GM23248 (cell line): Measurements from ENCODE around the gene SYPL1. TPM values are rescaled to one million over a fixed set of nuclear protein-coding genes. Genes with fewer than 3 reads are reported as not detected.

Source experiments
- DNase-seq: peaks from one replicate; pipeline ENCODE4 v3.0.0-alpha.2; 2015
- H2AFZ ChIP-seq: fragments of 200-600 bp; sonication (generic); 2 replicates; pipeline ENCODE4 v1.6.1; 2016; ENCODE audit warnings: antibody characterized with exemption
- H3F3A ChIP-seq: fragments of 200-600 bp; sonication (generic); 2 replicates; pipeline ENCODE4 v1.6.1; 2016; ENCODE audit warnings: mild to moderate bottlenecking, antibody characterized with exemption, mixed run types; ENCODE audit not compliant: insufficient read depth
- H3K27ac ChIP-seq: fragments of 200-600 bp; sonication (generic); 2 replicates; pipeline ENCODE4 v1.5.1; 2016; ENCODE audit warnings: mild to moderate bottlenecking
- H3K27me3 ChIP-seq: fragments of 200-600 bp; sonication (generic); replicated peaks from 2 replicates; pipeline ENCODE4 v1.6.1; 2016; ENCODE audit warnings: mild to moderate bottlenecking; ENCODE audit not compliant: insufficient read depth
- H3K36me3 ChIP-seq: fragments of 200-600 bp; sonication (generic); 2 replicates; pipeline ENCODE4 v1.6.1; 2016; ENCODE audit warnings: low read depth, mild to moderate bottlenecking
- H3K4me1 ChIP-seq: fragments of 200-600 bp; sonication (generic); 2 replicates; pipeline ENCODE4 v1.6.1; 2016; ENCODE audit warnings: mild to moderate bottlenecking; ENCODE audit not compliant: insufficient read depth
- H3K4me2 ChIP-seq: fragments of 200-600 bp; sonication (generic); one replicate; pipeline ENCODE4 v1.6.1; 2016; ENCODE audit warnings: mild to moderate bottlenecking; ENCODE audit not compliant: unreplicated experiment
- H3K4me3 ChIP-seq: fragments of 200-600 bp; sonication (generic); 2 replicates; pipeline ENCODE4 v1.5.1; 2016; ENCODE audit warnings: mild to moderate bottlenecking
- H3K79me2 ChIP-seq: fragments of 200-600 bp; sonication (generic); 2 replicates; pipeline ENCODE4 v1.6.1; 2016; ENCODE audit warnings: mild to moderate bottlenecking; ENCODE audit not compliant: insufficient read depth
- H3K9ac ChIP-seq: fragments of 200-600 bp; sonication (generic); 2 replicates; pipeline ENCODE4 v1.6.1; 2016; ENCODE audit warnings: mild to moderate bottlenecking
- H3K9me2 ChIP-seq: fragments of 200-600 bp; sonication (generic); 2 replicates; pipeline ENCODE4 v1.6.1; 2016; ENCODE audit warnings: mixed run types, mild to moderate bottlenecking, moderate library complexity; ENCODE audit not compliant: insufficient read depth
- H3K9me3 ChIP-seq: fragments of 200-600 bp; sonication (generic); one replicate; pipeline ENCODE4 v1.6.1; 2017; ENCODE audit warnings: low read depth
- H4K20me1 ChIP-seq: fragments of 200-600 bp; sonication (generic); 2 replicates; pipeline ENCODE4 v1.6.0; 2016; ENCODE audit not compliant: insufficient read depth
- EZH2 ChIP-seq: fragments of 200-600 bp; sonication (generic); IDR thresholded peaks from 2 replicates; pipeline ENCODE4 v1.6.1; 2018; ENCODE audit warnings: antibody characterized with exemption, mild to moderate bottlenecking; ENCODE audit not compliant: insufficient read depth, poor library complexity, severe bottlenecking
- EZH2phosphoT487 ChIP-seq: fragments of 200-600 bp; sonication (generic); IDR thresholded peaks from 2 replicates; pipeline ENCODE4 v1.6.1; 2018; ENCODE audit warnings: antibody characterized with exemption, moderate library complexity, mild to moderate bottlenecking, low read depth; ENCODE audit not compliant: insufficient read depth
- WGBS, 2 experiments: methylation state at CpG; one replicate each; pipeline ENCODE4 v1.1.6; 2015 to 2017; ENCODE audit warnings: low lambda C conversion rate in 2 of 2, low coverage in 1 of 2; ENCODE audit errors: missing lambda C conversion rate in 2 of 2; 5-methylcytosine and 5-hydroxymethylcytosine counted together
- in situ Hi-C: fragments of 300-500 bp; cut with MboI; formaldehyde crosslinking; loops from 2 replicates; pipeline ENCODE4 v1.15.0; 2020
- polyA plus RNA-seq: library from polyadenylated mRNA; unstranded; fragments of >200 nt; fragmentation: Nextera tagmentation; extraction: Ambion mirVana; gene quantifications from 2 replicates; pipeline ENCODE4 v1.2.1, GENCODE V29; 2016
- total RNA-seq: library from RNA; depleted of rRNA; stranded (reverse); fragments of >200 nt; shearing (Covaris generic); gene quantifications from 2 replicates; pipeline ENCODE4 v1.2.3, GENCODE V29; 2014

The SYPL1 gene
- total and polyA plus RNA-seq, 2 experiments from 2014 or later, result 49.0 to 105 TPM

DNA sequence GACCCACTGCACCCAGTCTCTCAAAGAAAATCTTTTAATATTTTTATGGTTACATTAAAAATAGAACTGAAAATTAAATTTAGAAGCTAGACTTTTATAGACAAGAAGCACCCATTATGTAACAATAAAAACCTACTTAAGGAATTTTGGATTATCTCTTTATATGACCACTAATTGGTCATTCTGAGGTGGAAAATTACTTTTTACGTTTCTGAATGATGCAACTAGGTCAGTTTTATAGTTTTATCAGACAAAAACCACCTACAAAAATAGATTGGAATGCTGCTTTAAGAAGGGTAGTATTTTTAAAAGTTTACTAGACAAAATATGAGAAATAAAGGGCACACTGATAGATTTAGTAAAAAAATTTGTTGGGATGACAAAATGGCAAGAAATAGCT, 16.5 kb downstream of the SYPL1 start:
- H3K27ac ChIP-seq, result no peak overlapping the region
- no peak for DNase-seq
- WGBS, 2 experiments, result 91 to 92% methylated on average over 1 of the region's 1 CpG
- H3K9ac ChIP-seq, result no peak overlapping the region
- peaks cover 33% of the 10 kb centered on the region for H3K79me2 ChIP-seq
- no peaks in the 10 kb centered on the region for H3K9me3 ChIP-seq
- H3K4me2 ChIP-seq, result no peak overlapping the region
- no peaks in the 10 kb centered on the region; the same call in 1 of the 2 replicates for H3F3A ChIP-seq
- no peaks in the 10 kb centered on the region for H3K4me1 ChIP-seq
- H3K9me2 ChIP-seq, result no peaks in the 10 kb centered on the region
- no peak overlapping the region for H2AFZ ChIP-seq
- in situ Hi-C loops, result no loop called here
- no peaks in the 10 kb centered on the region; the same call in 1 of the 2 replicates for H4K20me1 ChIP-seq
- TF ChIP-seq EZH2phosphoT487 (no peak), EZH2 (no peak)
- H3K36me3 ChIP-seq, result peaks cover 45% of the 10 kb centered on the region
- H3K4me3 ChIP-seq, result no peak overlapping the region
- H3K27me3 ChIP-seq, result no peaks in the 10 kb centered on the region

- WGBS, 2 experiments, result 84 to 88% methylated on average over 3 of the region's 3 CpGs
- no peak overlapping the region for H3K4me3 ChIP-seq
- H3K79me2 ChIP-seq, result peaks cover 24% of the 10 kb centered on the region
- H3K9ac ChIP-seq, result no peak overlapping the region
- H3K9me2 ChIP-seq, result no peaks in the 10 kb centered on the region
- no peaks in the 10 kb centered on the region; the same call in 1 of the 2 replicates for H4K20me1 ChIP-seq
- H3F3A ChIP-seq, result no peaks in the 10 kb centered on the region; the same call in 1 of the 2 replicates
- in situ Hi-C loops, result no loop called here
- no peak overlapping the region for H3K27ac ChIP-seq
- H3K36me3 ChIP-seq, result peaks cover 49% of the 10 kb centered on the region
- H2AFZ ChIP-seq, result no peak overlapping the region
- DNase-seq, result no peak
- no peaks in the 10 kb centered on the region for H3K4me1 ChIP-seq
- TF ChIP-seq EZH2phosphoT487 (no peak), EZH2 (no peak)
- no peak overlapping the region for H3K4me2 ChIP-seq
- no peaks in the 10 kb centered on the region for H3K27me3 ChIP-seq
- no peaks in the 10 kb centered on the region for H3K9me3 ChIP-seq
Measured at GRCh38 chr7:106094780-106095179, 17.3 kb downstream of the SYPL1 start.

- H3K27ac ChIP-seq, result no peak overlapping the region
- no peaks in the 10 kb centered on the region for H3K4me1 ChIP-seq
- H3F3A ChIP-seq, result no peaks in the 10 kb centered on the region
- H2AFZ ChIP-seq, result no peak overlapping the region
- no peak overlapping the region for H3K9ac ChIP-seq
- no peaks in the 10 kb centered on the region for H4K20me1 ChIP-seq
- no peak overlapping the region for H3K4me3 ChIP-seq
- H3K79me2 ChIP-seq, result 0 out of 2 replicates have a peak, but pooled peaks cover 5% of the 10 kb centered on the region
- H3K27me3 ChIP-seq, result no peaks in the 10 kb centered on the region
- H3K9me2 ChIP-seq, result no peaks in the 10 kb centered on the region
- WGBS, 2 experiments, result 96 to 100% methylated on average over 1 of the region's 1 CpG
- in situ Hi-C loops, result no loop called here
- peaks cover 45% of the 10 kb centered on the region for H3K36me3 ChIP-seq
- no peaks in the 10 kb centered on the region for H3K9me3 ChIP-seq
- DNase-seq, result no peak
- TF ChIP-seq EZH2 (no peak), EZH2phosphoT487 (no peak)
- H3K4me2 ChIP-seq, result no peak overlapping the region
Measured at GRCh38 chr7:106092204-106092603, 19.9 kb downstream of the SYPL1 start.

DNA sequence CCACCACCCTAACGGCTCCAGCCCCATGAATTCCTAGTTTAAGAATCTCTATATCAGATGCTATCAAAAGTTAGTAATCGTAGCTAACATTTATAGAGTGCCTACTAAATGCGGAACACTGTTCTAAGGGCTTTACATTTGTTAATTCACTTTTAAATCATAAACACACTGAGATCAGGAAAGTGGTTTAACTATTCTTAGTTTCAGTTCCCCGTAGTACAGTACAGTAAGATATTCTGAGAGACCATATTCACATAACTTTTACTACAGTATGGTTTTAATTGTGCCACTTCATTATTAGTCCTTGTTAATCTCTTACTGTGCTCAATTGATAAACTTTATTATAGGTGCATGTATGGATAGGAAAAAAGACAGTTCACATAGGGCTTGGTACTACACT, 22.5 kb downstream of the SYPL1 start:
- Histone ChIP-seq H3K4me2 (no peak overlapping the region), H3K9ac (no peak overlapping the region), H3F3A (no peaks in the 10 kb centered on the region), H2AFZ (no peak overlapping the region), H3K9me2 (no peaks in the 10 kb centered on the region), H3K4me1 (no peaks in the 10 kb centered on the region), H3K27ac (no peak overlapping the region), H3K27me3 (no peaks in the 10 kb centered on the region), H3K4me3 (no peak overlapping the region), H3K9me3 (no peaks in the 10 kb centered on the region), H4K20me1 (no peaks in the 10 kb centered on the region), H3K79me2 (no peaks in the 10 kb centered on the region), H3K36me3 (peaks cover 29% of the 10 kb centered on the region)
- no peak for TF ChIP-seq EZH2
- no peak for TF ChIP-seq EZH2phosphoT487
- DNase-seq, result no peak
- in situ Hi-C loops, result no loop called here
- WGBS, 2 experiments, result 78 to 87% methylated on average over 4 of the region's 4 CpGs

GRCh38 chr7:106088014-106088413, 24.1 kb downstream of the SYPL1 start:
- in situ Hi-C loops, result no loop called here
- no peaks in the 10 kb centered on the region for H3F3A ChIP-seq
- TF ChIP-seq EZH2phosphoT487 (no peak), EZH2 (no peak)
- no peaks in the 10 kb centered on the region for H3K9me2 ChIP-seq
- H3K9me3 ChIP-seq, result no peaks in the 10 kb centered on the region
- no peak overlapping the region for H3K9ac ChIP-seq
- H3K36me3 ChIP-seq, result peaks cover 22% of the 10 kb centered on the region
- H3K27me3 ChIP-seq, result no peaks in the 10 kb centered on the region
- DNase-seq, result no peak
- no peak overlapping the region for H3K27ac ChIP-seq
- WGBS, 2 experiments, result 94 to 100% methylated on average over 1 of the region's 1 CpG
- H3K4me3 ChIP-seq, result no peak overlapping the region
- H3K4me2 ChIP-seq, result no peak overlapping the region
- no peaks in the 10 kb centered on the region for H4K20me1 ChIP-seq
- H3K79me2 ChIP-seq, result no peaks in the 10 kb centered on the region
- H2AFZ ChIP-seq, result no peak overlapping the region
- H3K4me1 ChIP-seq, result no peaks in the 10 kb centered on the region
